H1 (cell line): ENCODE measurements around the gene KLHL24. TPM values are rescaled to one million over a fixed set of nuclear protein-coding genes. Genes with fewer than 3 reads are reported as not detected.

ENCODE experiments used
- BACH1 ChIP-seq: IDR thresholded peaks from 2 replicates; pipeline ENCODE4 v1.6.1; 2012; ENCODE audit warnings: low read length, improper control_type of control experiment
- CBX5 ChIP-seq: fragments of 300-800, 300-1000 bp; sonication (generic); IDR thresholded peaks from 2 replicates; pipeline ENCODE4 v1.7.1; 2016; ENCODE audit warnings: antibody characterized with exemption, low read length, low read depth
- CBX8 ChIP-seq: fragments of 300-800, 300-1000 bp; sonication (generic); IDR thresholded peaks from 2 replicates; pipeline ENCODE4 v1.7.1; 2016; ENCODE audit warnings: low read depth, low read length, borderline replicate concordance
- PHF8 ChIP-seq: fragments of 200-600 bp; sonication (generic); conservative IDR thresholded peaks from 2 replicates; pipeline ENCODE4 v1.7.1; 2012; ENCODE audit warnings: low read depth, mild to moderate bottlenecking, inconsistent platforms, low read length, moderate library complexity
- SAP30 ChIP-seq: fragments of 300-600 bp; sonication (generic); IDR thresholded peaks from 2 replicates; pipeline ENCODE4 v1.7.1; 2012; ENCODE audit warnings: low read length, moderate library complexity, mild to moderate bottlenecking, inconsistent platforms; ENCODE audit not compliant: insufficient read depth, insufficient replicate concordance
- polyA plus RNA-seq, 7 experiments: library from polyadenylated mRNA; depleted of rRNA in 3 of 7; stranded (reverse) in 5 of 7; unstranded in 2 of 7; fragments of >200 nt in 5 of 7; fragments of 200-250 nt in 2 of 7; gene quantifications; 1 replicate in 5 of 7; 2 replicates in 1 of 7; 4 replicates in 1 of 7; pipeline versions ENCODE4 v1.2.1 to v1.2.3, GENCODE V29; 2011 to 2013; ENCODE audit warnings: missing spikeins in 2 of 7, mixed read lengths in 2 of 7
- total RNA-seq: library from RNA; stranded (reverse); fragmentation: NEBNext Ultra II Directional; extraction: Animal tissue kit (Norgen Biotek cat#: 25700); gene quantifications from 2 replicates; pipeline ENCODE4 v1.2.1, GENCODE V29; 2021
- TF ChIP-seq, protein P1 (sequence below): IDR thresholded peaks from 2 replicates; pipeline ENCODE4 v1.6.1; 2011; ENCODE audit warnings: low read depth, mild to moderate bottlenecking, low read length; ENCODE audit not compliant: insufficient read depth
- TF ChIP-seq, protein P2 (sequence below), 3 experiments: IDR thresholded peaks; 1 replicate in 2 of 3; 2 replicates in 1 of 3; pipeline versions ENCODE4 v1.5.1 to v1.6.1; 2011; ENCODE audit warnings: low read length in 3 of 3, mild to moderate bottlenecking in 3 of 3, inconsistent platforms in 2 of 3, low read depth in 1 of 3, moderate library complexity in 1 of 3; ENCODE audit not compliant: insufficient read depth in 1 of 3; ENCODE audit errors: control extremely low read depth in 1 of 3

The KLHL24 gene
- total and polyA plus RNA-seq, 2 of the 8 experiments (the other 6 are each of a cell fraction or from before 2014, with no cell fraction given), result 12.5 to 36.2 TPM

DNA sequence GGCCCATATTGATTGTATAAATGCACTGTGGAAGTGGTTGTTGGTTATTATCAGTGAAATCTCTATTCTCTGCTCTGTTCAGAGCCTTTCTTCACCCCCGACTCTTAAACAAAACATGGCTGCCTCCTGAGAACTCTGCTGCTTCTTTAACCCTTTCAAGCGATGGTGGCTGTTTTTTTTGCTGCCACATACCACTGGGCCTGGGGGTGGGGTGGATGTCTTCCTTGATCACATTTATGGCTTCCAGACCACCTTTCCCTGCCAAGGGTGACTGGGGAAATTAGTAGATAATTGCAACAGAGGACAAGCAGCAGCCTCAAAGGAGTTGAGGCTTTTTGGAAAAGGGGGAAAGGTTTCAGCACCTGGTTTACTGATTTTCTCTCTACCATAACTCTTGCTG is 94.9 kb downstream of the KLHL24 start (continued):
- TF ChIP-seq, protein P1, sequence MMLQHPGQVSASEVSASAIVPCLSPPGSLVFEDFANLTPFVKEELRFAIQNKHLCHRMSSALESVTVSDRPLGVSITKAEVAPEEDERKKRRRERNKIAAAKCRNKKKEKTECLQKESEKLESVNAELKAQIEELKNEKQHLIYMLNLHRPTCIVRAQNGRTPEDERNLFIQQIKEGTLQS, result no peak
- TF ChIP-seq, protein P2, sequence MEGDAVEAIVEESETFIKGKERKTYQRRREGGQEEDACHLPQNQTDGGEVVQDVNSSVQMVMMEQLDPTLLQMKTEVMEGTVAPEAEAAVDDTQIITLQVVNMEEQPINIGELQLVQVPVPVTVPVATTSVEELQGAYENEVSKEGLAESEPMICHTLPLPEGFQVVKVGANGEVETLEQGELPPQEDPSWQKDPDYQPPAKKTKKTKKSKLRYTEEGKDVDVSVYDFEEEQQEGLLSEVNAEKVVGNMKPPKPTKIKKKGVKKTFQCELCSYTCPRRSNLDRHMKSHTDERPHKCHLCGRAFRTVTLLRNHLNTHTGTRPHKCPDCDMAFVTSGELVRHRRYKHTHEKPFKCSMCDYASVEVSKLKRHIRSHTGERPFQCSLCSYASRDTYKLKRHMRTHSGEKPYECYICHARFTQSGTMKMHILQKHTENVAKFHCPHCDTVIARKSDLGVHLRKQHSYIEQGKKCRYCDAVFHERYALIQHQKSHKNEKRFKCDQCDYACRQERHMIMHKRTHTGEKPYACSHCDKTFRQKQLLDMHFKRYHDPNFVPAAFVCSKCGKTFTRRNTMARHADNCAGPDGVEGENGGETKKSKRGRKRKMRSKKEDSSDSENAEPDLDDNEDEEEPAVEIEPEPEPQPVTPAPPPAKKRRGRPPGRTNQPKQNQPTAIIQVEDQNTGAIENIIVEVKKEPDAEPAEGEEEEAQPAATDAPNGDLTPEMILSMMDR (IDR thresholded peaks at IDR 0.05; ENCODE audit: control extremely low read depth in 1 of 3, insufficient read depth in 1 of 3, low read depth in 1 of 3, low read length in 3 of 3), result no peak
- no peak for TF ChIP-seq BACH1
- TF ChIP-seq SAP30, result no peak
- no peak for TF ChIP-seq PHF8
- no peak for TF ChIP-seq CBX5
- no peak for TF ChIP-seq CBX8
- TF ChIP-seq, all 59 proteins: peak for 0
